Panc1 (cell line): ENCODE measurements around the gene DDX10. TPM values are rescaled to one million over a fixed set of nuclear protein-coding genes. Genes with fewer than 3 reads are reported as not detected.

ENCODE experiments used
- ATAC-seq: fragments of 200-7000 bp; cut with Tn5 transposase; 2 replicates; pipeline ENCODE4 v1.9.1; 2020; ENCODE audit warnings: mild to moderate bottlenecking, moderate library complexity
- BruUV-seq: library from RNA; stranded (reverse); fragments of 400-500 nt; replicated peaks from 2 replicates; lab custom pipeline; 2021; lab: Mats Ljungman, UMichigan
- CTCF ChIA-PET: fragments of 300-600 bp; sonication (Branson Sonifier 250); formaldehyde crosslinking; loops from one replicate; lab custom pipeline; 2022; ENCODE audit warnings: antibody characterized with exemption; lab: Charles Lee
- POLR2A ChIA-PET: fragments of 300-600 bp; sonication (Branson Sonifier 250); formaldehyde crosslinking; loops from one replicate; lab custom pipeline; 2022; ENCODE audit warnings: antibody characterized with exemption; lab: Charles Lee
- DNase-seq: peaks from one replicate; pipeline ENCODE4 v3.0.0-alpha.2; 2010; ENCODE audit warnings: low read depth, low spot score
- H3K27ac ChIP-seq: 2 replicates; pipeline ENCODE4 v1.5.1; 2011; ENCODE audit warnings: mild to moderate bottlenecking, low read length, inconsistent platforms
- H3K27me3 ChIP-seq: fragments of 200-500 bp; sonication (Bioruptor generic); 2 replicates; pipeline ENCODE4 v1.6.0; 2014; ENCODE audit warnings: low read length, inconsistent platforms; ENCODE audit not compliant: control insufficient read depth, insufficient read depth
- H3K36me3 ChIP-seq: fragments of 200-500 bp; sonication (Bioruptor generic); 2 replicates; pipeline ENCODE4 v1.5.1; 2014; ENCODE audit warnings: inconsistent platforms, mild to moderate bottlenecking, low read length, moderate library complexity; ENCODE audit not compliant: control insufficient read depth, insufficient read depth
- H3K4me1 ChIP-seq: 2 replicates; pipeline ENCODE4 v1.5.1; 2011; ENCODE audit warnings: inconsistent platforms, mild to moderate bottlenecking, low read length, moderate library complexity; ENCODE audit not compliant: control insufficient read depth, insufficient read depth
- H3K4me3 ChIP-seq, 2 experiments: 2 replicates each; pipeline ENCODE4 v1.5.1; 2011 to 2012; ENCODE audit warnings: low read depth in 2 of 2, low read length in 2 of 2, mild to moderate bottlenecking in 2 of 2, inconsistent platforms in 1 of 2, moderate library complexity in 1 of 2
- H3K9me3 ChIP-seq: fragments of 200-500 bp; sonication (Bioruptor generic); 2 replicates; pipeline ENCODE4 v1.5.1; 2014; ENCODE audit warnings: low read depth, mild to moderate bottlenecking, inconsistent platforms, low read length, moderate library complexity; ENCODE audit not compliant: control insufficient read depth, insufficient read depth
- CTCF ChIP-seq: fragments of 450-650 bp; IDR thresholded peaks from 2 replicates; pipeline ENCODE4 v1.5.1; 2017; ENCODE audit warnings: mild to moderate bottlenecking
- POLR2AphosphoS5 ChIP-seq: IDR thresholded peaks from 2 replicates; pipeline ENCODE4 v1.6.1; 2012; ENCODE audit warnings: mild to moderate bottlenecking, low read depth, low read length, moderate library complexity
- SIN3A ChIP-seq: IDR thresholded peaks from 2 replicates; pipeline ENCODE4 v1.6.1; 2012; ENCODE audit warnings: low read depth, mild to moderate bottlenecking, low read length, moderate library complexity, borderline replicate concordance; ENCODE audit not compliant: insufficient read depth
- TCF7L2 ChIP-seq: IDR thresholded peaks from 2 replicates; pipeline ENCODE4 v1.6.1; 2011; ENCODE audit warnings: mild to moderate bottlenecking, low read depth, low read length, inconsistent platforms
- in situ Hi-C: cut with HindIII; loops from 2 replicates; pipeline ENCODE4 v1.10.0; 2016; ENCODE audit warnings: low sequenced_read_pairs, low pct_unique_long_range_greater_than_20kb
- intact Hi-C: fragments of 100-400 bp; cut with micrococcal nuclease; formaldehyde crosslinking; loops from one replicate; pipeline ENCODE4 v1.10.0; 2022; ENCODE audit not compliant: unreplicated experiment
- total RNA-seq: library from RNA; stranded (reverse); gene quantifications from one replicate; pipeline ENCODE4 v1.2.1, GENCODE V29; 2021; ENCODE audit not compliant: unreplicated experiment
- TF ChIP-seq, protein P1 (sequence below), 2 experiments: IDR thresholded peaks; 2 replicates each; pipeline ENCODE4 v1.6.1; 2011 to 2012; ENCODE audit warnings: low read depth in 2 of 2, control low read depth in 1 of 2, low read length in 1 of 2, mild to moderate bottlenecking in 1 of 2, moderate library complexity in 1 of 2; ENCODE audit not compliant: insufficient read depth in 1 of 2

Gene DDX10
- total RNA-seq, 1 experiment from 2014 or later = 48.8 TPM

DNA sequence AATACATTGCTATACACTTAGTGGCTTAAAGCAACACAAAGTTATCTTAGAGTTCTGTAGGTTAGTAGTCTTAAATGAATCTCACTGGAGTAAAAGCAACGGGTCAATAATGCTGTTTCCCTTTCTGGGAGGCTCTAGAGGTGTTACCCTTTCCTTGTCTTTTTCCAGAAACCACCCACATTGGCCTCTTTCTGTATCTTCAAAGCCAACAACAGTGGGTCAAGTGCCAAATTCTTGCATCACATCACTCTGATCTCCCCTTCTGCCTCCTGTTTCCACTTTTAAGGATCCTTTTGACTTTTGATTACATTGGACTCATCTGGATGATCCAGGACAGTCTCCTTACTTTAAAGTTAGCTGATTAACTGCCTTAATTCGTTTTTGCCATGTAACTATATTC is 93.6 kb downstream of the DDX10 start:
- POLR2A ChIA-PET = no interaction called here
- peaks cover 3% of the 10 kb centered on the region; the same call in 1 of the 2 replicates for H3K4me1 ChIP-seq
- H3K27me3 ChIP-seq = no peaks in the 10 kb centered on the region
- H3K9me3 ChIP-seq = no peaks in the 10 kb centered on the region
- TF ChIP-seq POLR2AphosphoS5 (no peak), TCF7L2 (no peak), CTCF (no peak), SIN3A (no peak)
- TF ChIP-seq, protein P1, sequence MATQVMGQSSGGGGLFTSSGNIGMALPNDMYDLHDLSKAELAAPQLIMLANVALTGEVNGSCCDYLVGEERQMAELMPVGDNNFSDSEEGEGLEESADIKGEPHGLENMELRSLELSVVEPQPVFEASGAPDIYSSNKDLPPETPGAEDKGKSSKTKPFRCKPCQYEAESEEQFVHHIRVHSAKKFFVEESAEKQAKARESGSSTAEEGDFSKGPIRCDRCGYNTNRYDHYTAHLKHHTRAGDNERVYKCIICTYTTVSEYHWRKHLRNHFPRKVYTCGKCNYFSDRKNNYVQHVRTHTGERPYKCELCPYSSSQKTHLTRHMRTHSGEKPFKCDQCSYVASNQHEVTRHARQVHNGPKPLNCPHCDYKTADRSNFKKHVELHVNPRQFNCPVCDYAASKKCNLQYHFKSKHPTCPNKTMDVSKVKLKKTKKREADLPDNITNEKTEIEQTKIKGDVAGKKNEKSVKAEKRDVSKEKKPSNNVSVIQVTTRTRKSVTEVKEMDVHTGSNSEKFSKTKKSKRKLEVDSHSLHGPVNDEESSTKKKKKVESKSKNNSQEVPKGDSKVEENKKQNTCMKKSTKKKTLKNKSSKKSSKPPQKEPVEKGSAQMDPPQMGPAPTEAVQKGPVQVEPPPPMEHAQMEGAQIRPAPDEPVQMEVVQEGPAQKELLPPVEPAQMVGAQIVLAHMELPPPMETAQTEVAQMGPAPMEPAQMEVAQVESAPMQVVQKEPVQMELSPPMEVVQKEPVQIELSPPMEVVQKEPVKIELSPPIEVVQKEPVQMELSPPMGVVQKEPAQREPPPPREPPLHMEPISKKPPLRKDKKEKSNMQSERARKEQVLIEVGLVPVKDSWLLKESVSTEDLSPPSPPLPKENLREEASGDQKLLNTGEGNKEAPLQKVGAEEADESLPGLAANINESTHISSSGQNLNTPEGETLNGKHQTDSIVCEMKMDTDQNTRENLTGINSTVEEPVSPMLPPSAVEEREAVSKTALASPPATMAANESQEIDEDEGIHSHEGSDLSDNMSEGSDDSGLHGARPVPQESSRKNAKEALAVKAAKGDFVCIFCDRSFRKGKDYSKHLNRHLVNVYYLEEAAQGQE (IDR thresholded peaks at IDR 0.05; ENCODE audit: insufficient read depth in 1 of 2, low read depth in 2 of 2, low read length in 1 of 2) = no peak
- H3K27ac ChIP-seq = no peak overlapping the region
- H3K4me3 ChIP-seq = no peak overlapping the region
- DNase-seq (no peak), ATAC-seq (no peak)
- no peaks in the 10 kb centered on the region for H3K36me3 ChIP-seq
- in situ Hi-C loops (no loop called here), intact Hi-C loops (no loop called here)
- CTCF ChIA-PET = no interaction called here
- BruUV-seq = no TSS peak

DNA sequence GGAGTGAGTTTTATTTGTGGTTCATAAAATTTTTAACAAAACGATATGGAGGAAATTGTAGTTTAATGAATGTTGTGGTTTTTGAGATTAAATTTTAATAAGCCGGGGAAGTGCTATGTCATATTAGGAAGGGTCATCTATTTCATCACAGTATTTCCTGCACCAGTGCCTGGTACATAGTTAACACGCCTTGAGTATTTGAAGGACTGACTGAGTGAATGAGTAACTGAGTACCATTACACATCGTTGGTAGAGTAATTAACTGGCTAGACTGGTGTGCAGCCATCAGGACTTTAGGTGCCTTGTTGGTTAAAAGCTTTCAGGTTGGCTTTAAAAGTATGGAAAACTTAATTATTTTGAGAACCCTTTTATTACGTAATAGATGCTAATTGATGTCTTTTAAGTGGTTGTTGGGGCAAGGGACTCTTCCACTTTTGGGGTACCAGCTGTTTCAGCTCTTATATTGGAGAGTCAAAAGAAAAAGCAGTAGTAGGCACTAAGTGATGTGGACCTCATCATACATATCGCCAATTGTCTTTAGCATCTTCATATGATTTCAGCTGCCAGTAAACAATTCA is 101.8 kb downstream of the DDX10 start:
- no TSS peak for BruUV-seq
- Histone ChIP-seq H3K36me3 (no peaks in the 10 kb centered on the region), H3K4me3 (no peak overlapping the region), H3K27me3 (no peaks in the 10 kb centered on the region), H3K4me1 (no peaks in the 10 kb centered on the region), H3K27ac (no peak overlapping the region), H3K9me3 (peaks cover 6% of the 10 kb centered on the region; the same call in 1 of the 2 replicates)
- no peak for ATAC-seq
- TF ChIP-seq POLR2AphosphoS5 (no peak), TCF7L2 (no peak), SIN3A (no peak), CTCF (no peak)
- TF ChIP-seq, protein P1 (IDR thresholded peaks at IDR 0.05; ENCODE audit: insufficient read depth in 1 of 2, low read depth in 2 of 2, low read length in 1 of 2) = no peak
- ChIA-PET CTCF (no interaction called here), POLR2A (no interaction called here)
- intact Hi-C loops (no loop called here), in situ Hi-C loops (no loop called here)
- DNase-seq = no peak
